IMR-90 (cell line): ENCODE results near the gene FGGY.

Experiments used
- BHLHE40 ChIP-seq: fragments of 150-350 bp; IDR thresholded peaks from 2 replicates; pipeline ENCODE4 v1.6.1; 2016; ENCODE audit warnings: mild to moderate bottlenecking, low read depth, low read length
- TF ChIP-seq, protein P1 (sequence below): conservative IDR thresholded peaks from 2 replicates; pipeline ENCODE4 v1.5.1; 2012; ENCODE audit warnings: mild to moderate bottlenecking, low read depth, low read length, improper control_type of control experiment

DNA sequence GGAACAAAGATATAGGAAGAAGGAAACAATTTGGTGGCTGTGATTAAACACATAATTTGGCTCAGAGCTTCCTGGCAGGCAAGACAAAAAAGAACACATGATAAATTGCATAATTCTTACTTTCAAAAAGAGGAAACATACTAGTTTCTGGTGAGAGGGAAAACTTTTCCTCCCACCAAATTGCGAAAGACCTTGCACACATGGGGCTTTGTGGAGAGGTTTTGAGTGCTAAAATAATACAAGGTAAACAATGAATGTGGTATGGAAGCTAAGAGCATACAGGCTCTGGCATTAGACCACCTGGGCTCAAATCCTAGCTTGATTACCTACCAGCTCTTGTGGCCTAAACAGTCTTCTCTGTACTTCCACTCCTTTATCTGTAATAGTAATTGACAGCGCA, 377.7 kb downstream of the FGGY start:
- TF ChIP-seq, protein P1, sequence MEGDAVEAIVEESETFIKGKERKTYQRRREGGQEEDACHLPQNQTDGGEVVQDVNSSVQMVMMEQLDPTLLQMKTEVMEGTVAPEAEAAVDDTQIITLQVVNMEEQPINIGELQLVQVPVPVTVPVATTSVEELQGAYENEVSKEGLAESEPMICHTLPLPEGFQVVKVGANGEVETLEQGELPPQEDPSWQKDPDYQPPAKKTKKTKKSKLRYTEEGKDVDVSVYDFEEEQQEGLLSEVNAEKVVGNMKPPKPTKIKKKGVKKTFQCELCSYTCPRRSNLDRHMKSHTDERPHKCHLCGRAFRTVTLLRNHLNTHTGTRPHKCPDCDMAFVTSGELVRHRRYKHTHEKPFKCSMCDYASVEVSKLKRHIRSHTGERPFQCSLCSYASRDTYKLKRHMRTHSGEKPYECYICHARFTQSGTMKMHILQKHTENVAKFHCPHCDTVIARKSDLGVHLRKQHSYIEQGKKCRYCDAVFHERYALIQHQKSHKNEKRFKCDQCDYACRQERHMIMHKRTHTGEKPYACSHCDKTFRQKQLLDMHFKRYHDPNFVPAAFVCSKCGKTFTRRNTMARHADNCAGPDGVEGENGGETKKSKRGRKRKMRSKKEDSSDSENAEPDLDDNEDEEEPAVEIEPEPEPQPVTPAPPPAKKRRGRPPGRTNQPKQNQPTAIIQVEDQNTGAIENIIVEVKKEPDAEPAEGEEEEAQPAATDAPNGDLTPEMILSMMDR: no peak
- TF ChIP-seq BHLHE40: no peak
